ENCODE measurements around the gene ARL15.

The ARL15 gene

DNA sequence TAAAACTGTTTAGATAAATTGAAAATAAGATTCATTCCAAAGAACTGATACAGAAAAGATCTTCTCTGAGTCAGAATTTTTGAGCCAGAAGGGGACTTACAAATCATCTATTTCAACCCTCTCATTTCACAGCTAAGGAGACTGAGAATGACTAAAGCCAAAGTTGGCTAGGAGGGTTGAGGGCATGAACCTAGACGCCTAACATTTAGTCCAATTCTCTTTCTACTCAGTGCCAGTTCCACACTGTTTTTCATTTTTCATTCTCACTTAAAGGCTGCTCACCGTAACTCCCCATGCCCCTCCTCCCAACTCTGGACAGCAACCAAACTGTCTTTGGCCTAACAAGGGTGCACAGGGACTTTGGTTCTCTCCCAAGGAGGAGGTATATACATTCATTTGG, 386.0 kb downstream of the ARL15 start:
- no peak for TF ChIP-seq CTCF (IDR thresholded peaks at IDR 0.05; ENCODE audit: insufficient read depth, low read depth, low read length, missing control alignments)
- no peak for DNase-seq (ENCODE audit: low read depth)
- no peak overlapping the region for H3K4me3 ChIP-seq (ENCODE audit: low read depth, low read length)

GRCh38 chr5:53923961-53924360, 386.4 kb downstream of the ARL15 start:
- H3K4me3 ChIP-seq (ENCODE audit: low read depth, low read length) = no peak overlapping the region
- no peak for TF ChIP-seq CTCF (IDR thresholded peaks at IDR 0.05; ENCODE audit: insufficient read depth, low read depth, low read length, missing control alignments)
- DNase-seq (ENCODE audit: low read depth) = no peak

DNA sequence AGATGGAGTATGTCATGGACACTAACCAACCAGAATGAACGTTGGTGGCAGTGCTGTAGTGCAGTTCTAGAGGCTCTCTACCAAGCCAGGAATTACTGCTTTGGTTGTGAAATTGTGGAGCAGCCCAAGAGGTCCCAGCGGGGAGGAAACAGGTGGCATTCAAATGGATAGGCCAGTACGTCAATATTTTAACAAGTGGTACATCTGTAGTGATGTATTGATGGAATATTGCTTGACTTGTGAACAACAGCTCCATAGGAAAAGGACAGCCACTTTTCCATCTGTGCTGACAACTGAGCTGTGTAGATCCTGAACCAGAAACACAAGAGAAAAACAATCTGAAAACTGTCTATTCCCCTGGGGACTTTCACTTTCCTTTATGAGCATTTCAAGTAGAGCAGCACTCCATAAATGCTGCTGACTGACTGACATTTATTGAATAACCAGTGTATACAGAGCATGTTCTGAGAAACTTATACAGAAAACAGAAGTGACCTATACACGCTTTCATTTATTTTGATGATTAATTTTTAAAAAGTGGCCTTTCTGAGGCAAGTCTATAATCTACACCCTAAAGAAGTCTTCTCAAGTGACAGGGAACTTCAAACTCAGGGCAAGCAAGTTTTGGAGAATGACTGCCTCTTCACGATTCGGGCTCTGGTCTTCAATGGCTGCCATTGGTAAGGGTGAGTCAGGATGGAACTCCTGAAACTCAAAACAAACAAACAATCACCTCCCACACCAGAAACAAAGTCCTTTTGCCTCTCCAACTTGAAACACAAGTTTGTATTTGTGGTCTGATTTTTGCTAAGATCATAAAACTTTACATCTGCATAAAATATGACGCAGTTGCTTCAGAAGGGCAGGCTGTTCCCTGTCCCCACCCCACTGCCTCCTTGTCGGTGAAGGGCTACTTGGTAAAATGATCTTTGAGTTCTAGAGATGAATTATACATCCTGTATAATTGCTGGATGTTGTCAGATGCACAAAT, 387.6 kb downstream of the ARL15 start:
- peak; percentile 8 for DNase-seq (ENCODE audit: low read depth)
- TF ChIP-seq CTCF (IDR thresholded peaks at IDR 0.05; ENCODE audit: insufficient read depth, low read depth, low read length, missing control alignments) = no peak

GRCh38 chr5:53917826-53918225, 392.5 kb downstream of the ARL15 start:
- H3K4me3 ChIP-seq (ENCODE audit: low read depth, low read length) = no peak overlapping the region
- TF ChIP-seq CTCF (IDR thresholded peaks at IDR 0.05; ENCODE audit: insufficient read depth, low read depth, low read length, missing control alignments) = no peak
- no peak for DNase-seq (ENCODE audit: low read depth)

More for the DNA sequence above, 387.6 kb downstream of the ARL15 start:
- H3K4me3 ChIP-seq (ENCODE audit: low read depth, low read length) = no peak overlapping the region

DNA sequence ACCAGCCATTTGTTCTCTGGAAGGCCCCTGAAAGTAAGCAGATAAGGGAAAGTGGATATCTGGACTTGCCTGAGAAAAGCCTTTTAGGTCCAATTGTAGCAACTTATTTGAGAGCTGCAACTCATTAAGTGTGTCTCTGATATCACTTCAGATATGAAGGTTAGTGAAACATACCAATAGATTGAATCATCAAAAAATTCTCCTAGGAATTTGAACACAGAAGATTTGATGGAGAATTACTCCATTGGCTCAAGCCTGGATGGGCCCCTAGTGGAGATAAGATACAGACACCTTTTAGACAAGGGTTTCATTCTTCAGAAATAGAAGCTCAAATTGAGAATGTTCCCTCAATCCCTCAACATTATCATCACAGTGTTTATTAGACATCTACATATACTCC, 393.3 kb downstream of the ARL15 start:
- no peak overlapping the region for H3K4me3 ChIP-seq (ENCODE audit: low read depth, low read length)
- no peak for DNase-seq (ENCODE audit: low read depth)
- TF ChIP-seq CTCF (IDR thresholded peaks at IDR 0.05; ENCODE audit: insufficient read depth, low read depth, low read length, missing control alignments) = no peak

DNA sequence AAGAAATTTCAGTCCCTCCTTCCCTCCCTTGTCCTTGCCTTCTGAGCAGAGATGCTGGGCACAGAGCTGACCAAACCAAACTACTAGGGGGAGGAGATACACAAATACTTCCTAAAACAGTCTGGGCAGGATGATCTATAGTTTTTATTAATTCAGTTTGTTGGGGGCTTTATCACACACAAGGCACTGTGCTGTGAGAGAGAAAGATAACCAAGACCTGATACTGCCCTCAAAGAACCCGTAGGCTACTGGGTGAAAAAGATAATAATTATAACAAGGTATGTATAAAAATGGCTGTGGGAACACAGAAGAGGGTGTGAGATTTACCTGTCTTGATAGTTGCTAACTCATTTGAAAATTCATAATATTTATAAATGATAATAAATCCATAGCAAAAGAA, 395.3 kb downstream of the ARL15 start:
- no peak for TF ChIP-seq CTCF (IDR thresholded peaks at IDR 0.05; ENCODE audit: insufficient read depth, low read depth, low read length, missing control alignments)
- H3K4me3 ChIP-seq (ENCODE audit: low read depth, low read length) = no peak overlapping the region
- DNase-seq (ENCODE audit: low read depth) = no peak

Data from GM12865 (cell line).